ENCODE measurements around the gene CPD.

DNA sequence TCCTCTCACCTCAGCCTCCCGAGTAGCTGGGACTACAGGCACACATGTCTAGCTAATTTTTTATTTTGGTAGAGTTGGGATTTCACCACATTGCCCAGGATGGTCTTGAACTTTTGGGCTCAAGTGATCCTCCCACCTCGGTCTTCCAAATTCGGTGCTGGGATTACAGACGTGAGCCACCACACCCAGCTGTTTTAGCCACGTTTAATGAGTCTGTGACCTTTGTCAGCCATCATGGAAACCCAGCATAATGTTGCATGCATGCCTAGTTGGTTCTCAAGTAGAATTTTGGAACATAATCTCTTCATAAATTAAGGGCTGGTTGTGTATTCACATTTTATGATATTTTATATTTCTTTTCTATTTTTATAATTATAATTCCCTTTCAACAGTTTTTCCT lies 140.4 kb downstream of the CPD start:
- TF ChIP-seq POLR2AphosphoS5 (IDR thresholded peaks at IDR 0.05), result no peak
- TF ChIP-seq CTCF (IDR thresholded peaks at IDR 0.05), result no peak
- no peak for TF ChIP-seq POLR2A (IDR thresholded peaks at IDR 0.05)
